GM21723 (cell line): ENCODE data around the gene ABCA7.

Source experiments
- ATAC-seq: cut with Tn5 transposase; IDR thresholded peaks from one replicate; pipeline ENCODE4 v1.9.1; 2021; ENCODE audit warnings: mild to moderate bottlenecking, moderate library complexity; ENCODE audit not compliant: unreplicated experiment

The ABCA7 gene

DNA sequence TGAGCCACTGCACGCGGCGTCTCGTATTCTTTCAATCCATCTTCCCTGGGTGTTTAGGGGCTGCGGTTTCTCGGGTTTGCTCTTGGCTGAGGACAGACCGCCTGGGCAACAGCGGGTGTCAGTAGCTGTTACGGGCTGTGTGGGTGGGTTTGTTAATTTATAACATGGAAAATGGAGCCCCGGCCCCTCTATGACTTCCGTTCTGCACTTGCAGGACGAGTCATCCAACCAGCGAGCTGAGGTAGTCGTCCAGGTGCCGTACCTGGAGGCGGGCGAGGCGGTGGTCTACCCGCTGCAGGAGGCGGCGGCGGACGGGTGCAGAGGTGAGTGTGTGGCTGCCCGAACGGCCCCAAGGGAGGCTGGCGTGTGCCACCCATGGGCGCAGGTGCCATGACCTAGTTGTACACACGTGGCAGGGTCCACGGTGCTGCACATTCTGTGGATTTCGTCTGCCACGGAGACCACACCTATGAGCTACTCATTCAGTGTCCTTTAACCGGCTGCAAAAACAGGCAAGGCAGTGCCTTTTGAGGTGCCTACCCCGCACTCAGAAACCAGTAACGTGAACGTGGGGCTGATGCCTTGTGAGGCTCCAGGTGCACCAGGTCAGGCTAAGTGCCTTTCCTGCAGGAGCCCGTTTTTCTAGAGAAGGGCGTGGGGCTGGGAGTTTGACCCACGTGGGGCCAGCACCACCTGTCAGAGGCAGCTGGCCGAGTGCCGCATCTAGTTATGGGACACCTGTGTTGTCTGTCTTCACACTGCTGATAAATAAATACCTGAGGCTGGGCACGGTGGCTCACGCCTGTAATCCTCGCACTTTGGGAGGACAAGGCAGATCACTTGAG lies 44.3 kb downstream of the ABCA7 start:
- no peak for ATAC-seq

DNA sequence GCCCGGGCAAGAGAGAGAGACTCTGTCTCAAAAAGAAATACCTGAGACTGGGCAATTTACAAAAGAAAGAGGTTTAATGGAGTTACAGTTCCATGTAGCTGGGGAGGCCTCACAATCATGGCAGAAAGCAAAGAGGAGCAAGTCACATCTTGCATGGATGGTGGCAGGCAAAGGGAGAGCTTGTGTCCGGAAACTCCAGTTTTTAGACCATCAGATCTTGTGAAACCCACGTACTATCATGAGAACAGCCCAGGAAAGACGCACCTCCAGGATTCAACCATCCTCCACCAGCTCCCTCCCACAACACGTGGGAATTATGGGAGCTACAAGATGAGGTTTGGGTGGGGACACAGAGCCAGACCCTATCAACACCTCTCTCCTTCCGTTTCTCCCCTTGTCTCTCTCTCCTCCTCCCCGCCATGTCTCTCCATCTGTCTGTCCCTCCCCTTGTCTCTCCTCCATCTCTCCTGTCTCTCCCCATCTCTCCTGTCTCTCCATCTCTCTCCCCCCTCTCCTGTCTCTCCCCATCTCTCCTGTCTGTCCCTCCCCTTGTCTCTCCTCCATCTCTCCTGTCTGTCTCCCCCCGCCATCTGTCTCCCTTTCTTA lies 45.2 kb downstream of the ABCA7 start:
- ATAC-seq: no peak

DNA sequence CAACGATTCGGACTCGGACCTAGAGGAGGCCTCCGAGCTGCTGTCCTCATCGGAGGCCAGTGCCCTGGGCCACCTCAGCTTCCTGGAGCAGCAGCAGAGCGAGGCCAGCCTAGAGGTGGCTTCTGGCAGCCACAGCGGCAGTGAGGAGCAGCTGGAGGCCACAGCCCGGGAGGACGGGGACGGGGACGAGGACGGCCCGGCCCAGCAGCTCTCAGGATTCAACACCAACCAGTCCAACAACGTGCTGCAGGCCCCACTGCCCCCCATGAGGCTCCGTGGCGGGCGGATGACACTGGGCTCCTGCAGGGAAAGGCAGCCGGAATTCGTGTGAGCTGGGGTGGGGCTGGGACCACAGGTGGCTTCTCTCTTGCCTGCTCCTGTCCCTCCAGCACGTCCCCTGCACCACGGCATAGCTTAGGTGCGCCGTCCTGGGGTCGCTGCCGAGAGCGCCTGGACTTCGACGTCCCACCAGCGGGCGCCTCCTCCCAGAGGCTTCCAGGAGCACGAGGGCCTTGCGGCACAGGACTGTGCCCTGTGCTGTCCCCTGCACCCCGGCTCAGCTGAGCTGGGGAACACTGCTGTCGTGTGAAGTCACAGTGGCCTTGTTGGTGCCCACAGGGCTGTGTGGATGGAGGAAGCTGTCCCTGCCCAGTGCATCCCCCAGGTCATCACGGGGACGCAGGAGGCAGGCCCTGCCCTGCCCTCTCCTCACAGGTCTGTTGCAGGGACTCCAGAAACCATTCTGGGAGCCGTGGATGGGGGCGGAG lies 46.0 kb downstream of the ABCA7 start:
- ATAC-seq: no peak

DNA sequence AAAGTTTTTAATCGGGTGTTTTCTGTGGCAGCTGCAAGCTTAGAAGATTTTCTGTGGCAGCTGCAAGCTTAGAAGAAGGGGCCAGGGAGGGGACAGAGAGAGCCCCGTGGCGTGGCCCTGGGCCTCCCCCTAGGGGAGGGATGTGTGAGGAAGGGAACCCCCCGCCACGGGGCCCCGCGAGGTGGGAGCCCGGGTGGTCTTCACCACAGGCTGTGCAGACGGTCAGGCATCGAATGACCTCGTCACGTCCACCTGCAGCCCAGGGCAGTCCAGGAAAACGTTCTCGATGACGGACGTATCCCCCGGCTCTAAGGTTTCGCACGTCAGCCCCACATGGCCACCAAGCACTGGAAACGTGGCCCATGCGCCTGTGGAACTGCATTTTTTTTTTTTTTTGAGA lies 46.7 kb downstream of the ABCA7 start:
- ATAC-seq: no peak

DNA sequence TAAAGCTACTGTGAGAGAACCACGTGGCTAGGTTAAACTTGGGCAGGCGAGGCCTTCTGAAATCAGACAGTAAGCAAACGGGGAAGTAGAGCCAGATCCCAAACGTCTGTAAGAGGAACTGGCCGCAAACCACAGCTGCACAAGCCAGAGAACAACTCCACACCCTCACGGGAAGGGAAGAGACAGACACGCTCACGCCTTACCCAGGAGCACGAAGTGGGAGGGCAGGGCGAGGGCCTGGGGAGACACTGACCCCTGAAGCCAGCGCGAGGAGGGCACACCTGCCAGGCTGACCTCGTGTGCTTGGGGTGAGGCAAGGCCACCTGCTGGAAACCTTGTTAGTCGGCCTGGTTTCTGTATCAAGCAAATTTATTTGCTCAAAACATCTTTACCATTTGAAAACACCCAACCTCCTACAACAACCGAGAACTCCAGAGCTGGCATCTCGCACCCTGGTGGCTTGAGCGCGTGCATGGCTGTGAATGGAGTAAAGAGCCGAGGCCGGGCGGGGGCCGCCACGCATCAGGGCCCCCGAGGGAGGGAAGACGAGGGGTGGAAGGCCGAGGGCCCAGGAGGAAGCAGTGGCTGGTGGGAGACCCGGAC lies 48.0 kb downstream of the ABCA7 start:
- no peak for ATAC-seq

DNA sequence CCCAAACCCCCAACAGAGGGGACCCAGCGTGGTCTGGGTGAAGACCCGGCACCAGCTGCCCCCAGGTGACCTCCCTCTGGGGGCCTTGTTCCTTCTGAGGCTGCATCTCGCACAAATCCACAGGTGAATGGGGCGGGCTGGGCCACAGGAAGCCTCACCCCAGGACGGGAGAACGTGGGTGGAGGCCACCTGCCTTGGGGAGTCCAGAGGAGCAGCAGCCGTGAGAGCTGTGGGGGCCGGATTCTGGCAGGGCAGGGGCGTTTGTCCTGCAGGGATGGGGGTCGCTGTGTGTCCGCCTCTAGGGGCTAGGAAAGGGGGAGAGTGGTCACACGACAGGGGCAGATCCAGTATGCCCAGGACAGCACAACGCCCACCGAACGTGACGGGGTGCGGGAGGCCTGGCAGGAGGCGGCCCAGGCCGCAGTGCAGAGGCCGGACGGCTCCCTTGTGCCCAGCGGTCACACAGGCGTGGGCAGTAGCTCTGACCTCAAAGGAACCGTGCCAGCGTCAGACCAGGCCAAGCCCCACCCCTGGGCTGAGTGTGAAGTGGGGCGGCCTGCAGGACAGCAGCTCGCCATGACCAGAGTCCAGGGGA lies 48.6 kb downstream of the ABCA7 start:
- ATAC-seq: no peak

DNA sequence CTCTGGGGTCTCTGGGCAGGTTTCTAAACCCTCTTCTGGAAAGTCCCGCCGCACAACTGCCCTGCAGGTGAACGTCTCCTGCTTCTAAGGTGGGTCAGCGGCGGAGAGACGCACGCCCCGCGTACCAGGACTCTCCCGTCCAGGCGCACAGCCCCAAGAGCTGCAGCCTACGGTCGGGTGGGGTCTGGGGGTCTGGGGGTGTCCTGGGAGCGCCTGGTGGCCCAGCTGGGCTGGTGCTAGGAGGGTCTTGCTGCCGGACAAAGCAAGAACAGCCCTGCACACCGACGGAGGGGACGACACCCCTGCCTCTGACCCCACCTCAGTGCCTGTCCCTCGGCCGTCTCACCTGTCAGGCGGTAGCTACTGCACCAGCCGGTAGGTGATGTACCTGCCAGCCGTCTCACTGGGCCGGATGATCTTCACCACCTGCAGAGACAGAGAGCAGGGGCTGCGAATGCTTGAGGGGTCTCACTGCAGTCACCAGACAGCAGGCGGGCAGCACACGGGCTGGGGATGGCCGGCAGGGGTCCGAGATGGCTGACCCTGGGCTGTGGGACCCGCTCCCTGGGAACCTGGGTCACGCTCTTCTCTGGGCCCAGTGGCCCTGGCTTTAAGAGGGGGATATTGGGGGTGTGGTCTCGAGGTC lies 49.3 kb downstream of the ABCA7 start:
- no peak for ATAC-seq

DNA sequence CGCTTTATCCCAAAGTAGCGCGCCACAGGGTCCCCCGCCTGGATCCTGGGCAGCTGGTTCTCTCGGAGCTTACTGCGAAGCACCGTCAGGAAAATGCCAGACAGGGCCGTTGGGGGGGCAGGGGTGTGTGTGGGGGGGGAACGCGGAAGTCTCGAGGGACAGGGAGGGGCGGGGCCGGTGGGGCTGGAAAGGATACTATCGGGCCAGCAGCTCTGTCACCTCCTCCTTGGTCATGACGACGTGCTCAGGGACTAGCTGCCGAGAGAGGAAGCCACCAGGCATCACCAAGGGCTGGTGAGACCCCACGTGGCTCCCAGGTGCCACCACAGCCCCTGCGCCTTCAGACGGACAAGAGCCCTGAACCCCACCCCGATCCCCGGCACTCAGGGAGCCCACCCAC lies 50.0 kb downstream of the ABCA7 start:
- no peak for ATAC-seq

DNA sequence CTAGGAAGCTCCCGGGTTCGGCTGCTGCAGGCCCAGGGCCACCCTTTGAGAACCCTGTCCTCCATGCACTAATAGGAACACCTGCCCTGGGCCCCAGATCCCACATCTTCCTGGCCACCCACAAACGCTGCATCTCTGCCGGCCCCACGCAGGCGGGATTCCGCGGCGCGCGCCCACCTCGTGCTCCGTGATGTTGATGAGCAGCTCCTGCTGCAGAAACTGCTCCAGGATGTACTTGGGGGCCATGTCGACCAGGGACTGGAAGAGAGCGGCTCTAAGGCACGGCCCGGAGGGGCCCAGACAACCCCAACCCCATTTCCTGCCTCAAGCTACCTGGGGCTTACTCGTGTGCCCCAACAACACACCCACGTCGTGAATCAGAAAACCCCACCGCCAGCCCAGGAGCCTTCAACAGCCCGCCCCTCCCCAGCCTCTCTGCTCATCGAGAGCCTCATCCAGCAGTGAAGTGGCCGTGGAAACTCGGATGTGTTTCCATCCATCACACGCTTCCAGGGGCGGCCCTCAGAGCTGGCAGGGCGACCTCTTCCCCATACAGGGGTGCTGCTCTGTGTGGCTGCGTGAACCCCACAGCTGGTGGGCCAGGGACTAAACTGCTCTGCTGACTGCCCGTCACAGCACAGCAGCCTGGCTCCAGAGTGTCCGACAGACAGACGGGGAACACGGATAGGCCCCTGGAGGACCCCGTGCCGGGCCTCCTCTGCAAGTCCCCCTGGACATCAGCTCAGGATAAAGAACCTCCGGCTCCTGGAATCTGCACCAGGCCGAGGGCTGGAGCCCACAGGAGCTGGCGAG lies 51.0 kb downstream of the ABCA7 start:
- no peak for ATAC-seq

DNA sequence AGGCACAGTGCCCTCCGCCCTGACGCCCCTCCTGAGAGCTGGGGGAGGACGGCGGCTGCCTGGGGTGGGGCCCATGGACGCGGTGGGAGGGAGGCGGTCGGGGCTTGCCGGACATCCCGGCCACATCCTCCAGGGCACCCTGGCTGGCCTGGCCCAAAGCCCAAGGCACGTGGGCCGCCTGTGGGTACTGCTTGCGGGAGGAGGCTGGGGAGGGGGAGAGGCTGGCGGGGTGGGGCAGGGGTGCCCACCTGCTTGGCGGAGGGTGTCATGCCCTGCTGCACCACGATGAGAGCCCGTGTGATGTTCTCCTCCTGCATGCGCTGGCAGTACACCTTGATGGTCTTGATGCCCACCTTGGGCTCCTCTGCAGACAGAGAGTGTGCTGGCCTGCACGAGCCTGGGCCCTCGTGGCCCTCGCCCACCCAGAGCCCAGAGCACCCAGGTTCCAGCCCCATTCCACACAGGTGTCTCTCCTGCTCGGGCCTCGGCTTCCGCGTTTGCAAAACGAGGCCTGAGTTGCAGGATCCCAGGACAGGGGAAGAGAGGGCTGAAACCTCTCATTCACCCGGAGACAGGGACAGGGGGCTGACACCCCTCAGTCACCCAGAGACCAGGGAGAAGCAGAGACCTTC lies 51.8 kb downstream of the ABCA7 start:
- no peak for ATAC-seq

DNA sequence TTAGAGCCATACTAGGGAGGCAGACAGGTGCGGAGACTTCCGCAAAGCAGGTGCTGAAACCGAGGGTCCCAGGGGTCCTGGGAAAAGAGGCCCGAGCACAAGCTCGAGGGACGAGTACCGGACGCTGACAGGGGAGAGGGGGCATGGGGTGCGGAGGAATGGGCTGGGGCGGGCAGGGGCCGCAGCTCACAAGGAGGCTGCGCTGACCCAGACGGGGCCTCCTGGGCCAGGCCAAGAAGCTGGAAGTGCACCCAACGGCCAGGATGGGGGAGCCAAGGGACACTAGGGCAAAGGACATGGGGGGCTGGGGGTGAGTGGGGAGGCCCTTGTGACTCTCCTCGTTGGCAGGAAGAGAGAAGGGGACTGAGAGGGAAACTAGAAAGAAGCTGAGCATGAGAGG lies 53.4 kb downstream of the ABCA7 start:
- no peak for ATAC-seq

DNA sequence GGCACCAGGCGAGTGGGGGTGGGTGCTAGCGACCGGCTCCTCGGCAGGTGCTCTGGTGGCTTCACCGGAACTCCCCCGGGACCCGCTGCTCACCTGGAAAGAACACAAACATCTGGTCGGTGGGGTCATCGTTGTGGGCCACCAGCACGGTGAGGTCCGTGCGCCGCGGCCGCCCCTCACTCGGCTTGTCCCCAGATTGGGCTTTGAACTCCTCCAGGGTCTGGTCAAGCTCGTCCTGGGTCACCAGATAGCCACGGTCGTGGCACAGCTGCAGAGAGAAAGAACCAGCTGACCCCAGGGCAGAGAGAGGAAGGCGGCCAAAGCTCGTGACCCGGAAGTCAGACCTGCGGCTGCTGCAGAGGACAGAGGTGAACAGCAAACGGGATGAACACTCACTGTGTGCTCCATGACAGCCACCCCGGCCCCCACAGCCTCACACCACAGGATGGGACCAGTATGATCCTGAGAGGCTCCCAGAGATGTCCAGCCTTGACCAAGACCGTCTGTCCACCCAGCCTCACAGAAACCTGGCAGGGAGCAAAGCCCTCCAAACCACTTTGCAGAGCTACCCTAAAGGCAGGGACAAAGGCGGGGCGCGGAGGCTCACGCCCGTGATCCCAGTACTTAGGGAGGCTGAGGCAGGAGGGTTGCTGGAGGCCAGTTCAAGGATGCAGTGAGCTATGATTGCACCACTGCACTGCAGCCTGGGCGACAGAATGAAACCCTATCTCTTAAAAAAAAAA lies 54.1 kb downstream of the ABCA7 start:
- ATAC-seq: no peak

DNA sequence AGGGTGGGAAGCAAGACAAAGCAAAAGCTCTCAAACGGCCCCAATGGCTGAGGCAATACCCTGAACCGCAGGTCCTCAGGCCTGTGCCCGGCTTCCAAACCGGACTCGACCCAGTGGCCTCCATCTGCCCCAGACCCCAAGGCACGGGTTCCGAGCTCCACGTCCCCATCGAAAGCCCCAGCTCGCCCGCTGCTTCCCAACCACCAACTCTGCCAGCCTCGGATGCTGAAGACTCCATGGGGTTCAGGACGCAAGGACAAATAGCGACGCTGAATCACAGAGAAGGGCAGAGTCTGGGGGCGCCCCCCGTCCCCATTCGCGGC lies 54.7 kb downstream of the ABCA7 start:
- ATAC-seq: no peak

DNA sequence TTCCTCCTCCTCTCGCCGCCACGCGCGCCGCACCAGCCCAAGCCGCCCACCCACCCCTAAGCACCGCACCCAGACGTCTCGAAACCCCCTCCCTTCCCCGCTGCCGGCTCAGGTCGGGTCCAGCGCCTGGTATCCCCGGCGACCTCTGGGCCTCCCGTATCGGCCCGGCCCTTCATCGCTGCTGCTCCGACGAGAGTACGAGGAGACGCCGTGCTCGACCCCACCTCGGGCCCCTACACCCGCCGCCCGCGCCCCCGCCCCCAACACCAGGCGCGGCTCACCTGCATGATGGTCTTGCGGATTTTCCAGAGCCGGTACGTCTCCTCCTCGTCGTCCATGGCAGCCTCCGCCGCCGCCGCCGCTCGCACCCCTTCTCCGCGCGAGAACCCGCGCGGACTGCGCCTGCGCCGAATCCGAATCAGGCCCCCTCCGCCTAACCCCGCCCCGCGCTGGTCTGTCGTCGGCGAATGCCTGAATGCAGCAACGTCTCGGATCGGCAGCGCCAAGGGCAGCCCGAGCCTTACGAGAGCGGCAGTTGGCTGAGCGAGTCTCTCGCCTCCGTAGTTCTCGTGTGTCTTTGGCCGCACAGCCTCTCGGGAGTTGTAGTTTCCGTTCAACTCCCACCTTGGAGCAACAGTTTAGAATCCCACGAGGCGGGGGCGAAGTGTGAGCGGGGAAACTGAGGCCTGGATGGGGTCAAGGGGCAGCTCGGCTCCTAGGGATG lies 55.2 kb downstream of the ABCA7 start, which contains the start of gene POLR2E:
Gene POLR2E, minus strand, starts transcription at position 398 of the 724 bp plus-strand sequence. Its CDS starts 60 bp downstream, at position 338.
- peak; percentile 71 for ATAC-seq

DNA sequence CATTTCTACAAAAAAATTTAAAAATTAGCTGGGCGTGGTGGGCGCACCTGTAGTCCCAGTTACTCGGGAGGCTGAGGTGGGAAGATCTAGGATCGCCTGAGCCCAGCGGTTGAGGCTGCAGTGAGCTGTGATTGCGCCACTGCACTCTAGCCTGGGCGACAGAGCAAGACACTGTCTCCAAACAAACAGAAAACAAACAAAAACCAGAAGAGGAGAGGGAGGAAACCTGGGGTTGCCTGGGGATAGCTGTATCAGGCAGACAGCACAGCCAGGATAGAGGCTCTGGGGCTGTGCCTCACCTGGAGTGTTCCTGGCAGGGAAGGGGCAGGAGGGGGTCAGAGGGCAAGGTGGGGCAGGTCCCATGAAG lies 57.9 kb downstream of the ABCA7 start:
- ATAC-seq: no peak

DNA sequence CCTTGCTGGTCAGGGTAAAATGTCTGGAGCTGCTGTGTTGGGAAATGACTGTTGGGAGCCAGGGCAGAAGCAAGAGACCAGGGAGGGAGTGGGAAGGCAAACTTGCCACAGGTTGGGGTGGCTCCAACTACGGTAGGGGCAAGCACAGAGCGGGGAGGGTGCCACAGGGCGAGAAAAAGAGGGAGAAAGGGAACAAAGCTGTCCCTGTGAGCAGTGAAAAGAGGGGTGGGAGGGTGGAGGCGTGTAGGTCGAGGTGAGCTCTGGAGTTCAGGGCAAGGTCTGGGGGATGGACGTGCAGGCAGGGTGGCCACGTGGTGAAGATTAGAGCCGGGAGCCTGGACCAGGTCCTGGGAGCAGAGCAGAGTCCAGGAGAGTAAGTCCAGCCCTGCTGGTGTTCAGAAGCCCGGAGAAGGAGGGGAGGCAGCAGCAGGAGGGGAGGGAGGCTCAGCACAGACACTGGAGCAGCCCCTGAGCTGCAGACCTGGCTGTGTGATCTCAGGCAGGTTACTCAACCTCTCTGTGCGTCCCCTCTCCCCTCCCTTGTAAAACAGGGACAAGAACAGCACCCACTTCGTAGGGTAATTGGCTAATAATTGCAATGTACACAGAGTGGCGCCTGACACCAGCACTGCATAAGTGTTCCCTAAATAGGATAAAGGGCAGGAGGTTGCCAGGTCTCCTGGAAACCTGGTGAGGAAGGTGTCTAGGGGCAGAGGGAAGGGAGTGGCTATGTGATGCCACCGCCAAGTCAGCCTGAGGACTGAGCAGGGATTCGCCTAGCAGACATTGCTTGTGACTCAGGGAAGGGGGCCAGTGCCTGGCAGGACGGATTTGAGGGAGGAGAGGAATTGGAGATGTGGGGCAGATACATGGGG lies 58.5 kb downstream of the ABCA7 start:
- no peak for ATAC-seq

DNA sequence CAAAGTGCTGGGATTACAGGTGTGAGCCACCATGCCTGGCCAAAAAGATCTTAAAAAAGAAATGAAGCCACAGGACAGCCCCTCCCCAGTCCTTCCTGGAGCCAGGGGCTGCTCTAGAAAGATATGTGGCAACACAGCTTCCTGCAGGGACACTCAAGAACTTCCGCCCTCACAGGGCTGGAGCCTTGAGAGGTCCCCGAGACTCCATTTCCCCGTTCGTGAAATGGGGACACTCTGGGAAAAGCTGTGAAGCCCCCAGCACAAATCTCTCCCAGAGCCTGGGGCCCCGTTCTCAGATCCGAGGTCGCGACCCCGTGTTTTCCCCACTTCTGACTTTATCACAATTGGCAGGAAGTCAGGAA lies 61.4 kb downstream of the ABCA7 start:
- no peak for ATAC-seq
